Neuronal stem cell (in vitro differentiated cells): ENCODE data around the gene TMEM79.

ENCODE experiments used
- DNase-seq: peaks from one replicate; pipeline ENCODE4 v3.0.0-alpha.2; 2013; ENCODE audit warnings: low spot score
- H2AFZ ChIP-seq: one replicate; pipeline ENCODE4 v1.6.1; 2013; ENCODE audit warnings: mild to moderate bottlenecking, low read length, inconsistent platforms
- H2AK5ac ChIP-seq: 2 replicates; pipeline ENCODE4 v1.6.1; 2013; ENCODE audit warnings: low read depth, mild to moderate bottlenecking, inconsistent platforms, low read length, moderate library complexity, mixed read lengths
- H2BK120ac ChIP-seq: 2 replicates; pipeline ENCODE4 v1.6.1; 2013; ENCODE audit warnings: low read depth, mild to moderate bottlenecking, inconsistent platforms, low read length, moderate library complexity, mixed read lengths
- H2BK12ac ChIP-seq: one replicate; pipeline ENCODE4 v1.6.1; 2013; ENCODE audit warnings: low read length, inconsistent platforms
- H2BK15ac ChIP-seq: 2 replicates; pipeline ENCODE4 v1.6.1; 2013; ENCODE audit warnings: mild to moderate bottlenecking, low read length, inconsistent platforms, mixed read lengths
- H2BK5ac ChIP-seq: one replicate; pipeline ENCODE4 v1.6.1; 2013; ENCODE audit warnings: inconsistent platforms, mild to moderate bottlenecking, low read length, moderate library complexity
- H3K14ac ChIP-seq: one replicate; pipeline ENCODE4 v1.6.1; 2013; ENCODE audit warnings: low read length, inconsistent platforms
- H3K18ac ChIP-seq: 2 replicates; pipeline ENCODE4 v1.6.1; 2013; ENCODE audit warnings: low read length, inconsistent platforms
- H3K23ac ChIP-seq: 2 replicates; pipeline ENCODE4 v1.6.1; 2013; ENCODE audit warnings: low read depth, mild to moderate bottlenecking, mixed read lengths, low read length, inconsistent platforms; ENCODE audit not compliant: poor library complexity
- H3K27ac ChIP-seq: replicated peaks from 3 replicates; pipeline ENCODE4 v1.5.1; 2013; ENCODE audit warnings: low read length, inconsistent platforms
- H3K27me3 ChIP-seq, 3 experiments: 2 replicates each; pipeline ENCODE4 v1.6.1; 2013; ENCODE audit warnings: low read length in 3 of 3, mild to moderate bottlenecking in 2 of 3, inconsistent platforms in 1 of 3, low read depth in 1 of 3, mixed read lengths in 1 of 3, moderate library complexity in 1 of 3; ENCODE audit not compliant: control insufficient read depth in 3 of 3, insufficient read depth in 3 of 3
- H3K36me3 ChIP-seq, 2 donors: replicated peaks in 1 of 2; 2 replicates each; pipeline ENCODE4 v1.6.1; 2013; ENCODE audit warnings: low read length in 2 of 2; ENCODE audit not compliant: control insufficient read depth in 2 of 2, insufficient read depth in 2 of 2
- H3K4ac ChIP-seq: 2 replicates; pipeline ENCODE4 v1.6.1; 2013; ENCODE audit warnings: inconsistent platforms, mild to moderate bottlenecking, low read length, moderate library complexity
- H3K4me1 ChIP-seq, 2 donors: 1 replicate in 1 of 2; 2 replicates in 1 of 2; pipeline ENCODE4 v1.6.1; 2013; ENCODE audit warnings: low read length in 2 of 2, low read depth in 1 of 2; ENCODE audit not compliant: control insufficient read depth in 2 of 2, insufficient read depth in 1 of 2
- H3K4me2 ChIP-seq: one replicate; pipeline ENCODE4 v1.6.1; 2013; ENCODE audit warnings: mild to moderate bottlenecking, low read length, inconsistent platforms; ENCODE audit not compliant: insufficient read depth, poor library complexity, severe bottlenecking
- H3K4me3 ChIP-seq, 2 donors: 2 replicates each; pipeline ENCODE4 v1.5.1; 2013; ENCODE audit warnings: low read length in 2 of 2, mild to moderate bottlenecking in 2 of 2, inconsistent platforms in 1 of 2, moderate library complexity in 1 of 2
- H3K79me1 ChIP-seq: one replicate; pipeline ENCODE4 v1.6.1; 2013; ENCODE audit warnings: low read depth, mild to moderate bottlenecking, inconsistent platforms, low read length, moderate library complexity
- H3K9ac ChIP-seq: one replicate; pipeline ENCODE4 v1.6.1; 2013; ENCODE audit warnings: mild to moderate bottlenecking, low read depth, low read length, inconsistent platforms; ENCODE audit not compliant: poor library complexity
- H3K9me3 ChIP-seq, 2 donors: replicated peaks in 1 of 2; 2 replicates each; pipeline versions ENCODE3 to v1.6.1; 2013; ENCODE audit warnings: low read length in 2 of 2, mild to moderate bottlenecking in 2 of 2, inconsistent platforms in 1 of 2, low read depth in 1 of 2, mixed read lengths in 1 of 2, moderate library complexity in 1 of 2; ENCODE audit not compliant: control insufficient read depth in 2 of 2, insufficient read depth in 1 of 2
- H4K8ac ChIP-seq: one replicate; pipeline ENCODE4 v1.6.1; 2013; ENCODE audit warnings: low read depth, mild to moderate bottlenecking, inconsistent platforms, low read length, moderate library complexity
- H4K91ac ChIP-seq: one replicate; pipeline ENCODE4 v1.6.1; 2013; ENCODE audit warnings: low read length, low read depth, mild to moderate bottlenecking, inconsistent platforms; ENCODE audit not compliant: poor library complexity
- WGBS, 2 donors: extraction: QIAGEN DNeasy Blood & Tissue Kit; methylation state at CpG; one replicate each; pipeline ENCODE4 v1.1.7; 2013; ENCODE audit warnings: missing lambda C conversion rate in 2 of 2, mixed read lengths in 1 of 2; ENCODE audit not compliant: insufficient read length in 2 of 2, insufficient replicate concordance in 1 of 2; ENCODE audit errors: extremely low coverage in 2 of 2; 5-methylcytosine and 5-hydroxymethylcytosine counted together

TMEM79 gene

DNA sequence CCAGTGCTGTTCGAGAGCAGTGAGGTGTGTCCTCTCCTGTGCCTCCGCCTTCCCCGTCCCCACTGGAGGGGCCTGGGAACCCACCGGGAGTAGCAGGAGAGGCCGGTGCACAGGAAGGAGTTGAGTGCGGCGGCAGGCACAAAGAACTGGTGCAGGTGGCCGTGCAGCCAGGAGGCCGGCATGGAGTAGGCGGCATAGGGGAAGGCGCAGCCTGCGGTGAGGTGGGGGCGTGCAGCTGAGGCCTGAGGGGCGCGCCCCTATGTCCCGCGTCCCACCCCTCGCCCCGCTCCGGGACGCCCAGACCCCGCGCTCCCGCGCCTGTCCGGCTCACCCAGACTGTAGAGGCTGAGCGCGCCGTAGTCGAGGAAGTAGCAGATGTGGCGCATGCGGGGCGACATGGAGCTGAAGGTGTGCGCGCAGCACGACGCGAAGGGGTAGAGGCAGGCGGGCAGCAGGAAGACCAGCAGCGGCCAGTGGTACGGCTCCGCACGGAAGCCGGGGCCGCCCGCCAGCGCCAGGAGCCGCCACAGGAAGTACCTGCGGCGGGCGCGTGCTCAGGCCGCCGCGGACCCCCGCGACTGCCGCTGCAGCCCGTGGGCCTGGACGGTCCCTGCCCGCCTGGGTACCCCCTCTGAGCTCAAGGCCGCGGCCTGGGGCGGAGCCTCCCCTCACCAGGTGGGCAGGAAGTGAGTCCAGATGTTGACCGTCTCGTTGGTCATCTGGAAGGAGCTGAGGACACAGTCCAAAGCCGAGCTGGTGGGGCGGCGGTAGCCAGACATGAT is 38.5 kb upstream of the TMEM79 start:
- H3K14ac ChIP-seq = peak overlapping the region; percentile 86

DNA sequence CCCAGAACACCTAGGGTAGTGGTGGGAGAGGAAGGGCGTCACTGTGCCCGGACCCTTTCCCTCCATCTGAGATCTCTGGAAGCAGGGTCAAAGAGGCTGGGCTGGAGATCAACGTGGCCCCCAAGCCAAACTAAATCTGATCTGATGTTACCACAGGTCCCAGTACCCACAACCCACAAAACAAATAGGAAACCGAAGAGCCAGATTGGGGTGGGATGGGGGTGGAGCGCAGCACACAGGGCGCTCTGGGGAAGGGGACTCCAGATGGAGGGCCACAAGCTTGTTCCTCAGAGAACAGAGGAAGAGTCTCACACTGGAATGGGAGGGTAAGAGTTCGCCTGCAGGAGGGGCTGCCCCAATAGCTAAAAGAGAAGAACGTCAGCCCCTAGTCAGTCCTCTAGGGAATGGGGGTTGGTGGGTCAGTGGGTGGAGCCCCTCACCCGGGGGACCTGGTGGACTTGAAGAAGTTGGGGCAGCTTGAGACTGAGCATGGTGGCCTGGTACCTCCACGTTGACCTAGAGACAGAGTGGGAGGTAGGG is 37.8 kb upstream of the TMEM79 start:
- H2AK5ac ChIP-seq = peak overlapping the region; percentile 5
- no peak overlapping the region for H2AFZ ChIP-seq
- no peak overlapping the region for H3K4ac ChIP-seq
- H3K4me2 ChIP-seq = no peak overlapping the region
- WGBS, 2 donors = no CpG with 5 or more reads among the region's 10 CpGs
- no peaks in the 10 kb centered on the region for H3K27me3 ChIP-seq
- peak overlapping the region; percentile 75 for H3K23ac ChIP-seq
- peak overlapping the region; percentile 32 for H3K14ac ChIP-seq
- H3K27ac ChIP-seq = peak overlapping the region; percentile 48
- H3K18ac ChIP-seq = no peak overlapping the region
- no peak overlapping the region for H3K9ac ChIP-seq
- no peak overlapping the region for H3K4me3 ChIP-seq
- DNase-seq = no peak
- peaks cover 2 to 17% of the 10 kb centered on the region in 2 donors for H3K4me1 ChIP-seq
- peaks cover 3% of the 10 kb centered on the region for H3K79me1 ChIP-seq
- no peak overlapping the region for H2BK5ac ChIP-seq
- peaks cover 14 to 27% of the 10 kb centered on the region in 2 donors for H3K36me3 ChIP-seq
- H2BK120ac ChIP-seq = no peak overlapping the region
- H4K91ac ChIP-seq = no peak overlapping the region
- H4K8ac ChIP-seq = no peak overlapping the region
- no peaks in the 10 kb centered on the region for H3K9me3 ChIP-seq
- H2BK15ac ChIP-seq = no peak overlapping the region
- H2BK12ac ChIP-seq = no peak overlapping the region

More for the DNA sequence above, 38.5 kb upstream of the TMEM79 start:
- Histone ChIP-seq H4K91ac (no peak overlapping the region), H3K23ac (peak overlapping the region; percentile 90), H3K18ac (peak overlapping the region; percentile 40), H2BK120ac (no peak overlapping the region), H3K4me1 (peaks cover 2 to 17% of the 10 kb centered on the region in 2 donors), H3K79me1 (peaks cover 3% of the 10 kb centered on the region), H3K36me3 (peaks cover 10 to 20% of the 10 kb centered on the region in 2 donors), H3K4me3 (no peak overlapping the region), H3K4ac (no peak overlapping the region), H2BK12ac (no peak overlapping the region), H2AFZ (no peak overlapping the region), H2BK15ac (peak overlapping the region; percentile 46), H3K9me3 (no peaks in the 10 kb centered on the region), H3K9ac (peak overlapping the region; percentile 16), H3K27ac (no peak overlapping the region), H2AK5ac (no peak overlapping the region), H3K27me3 (no peaks in the 10 kb centered on the region), H3K4me2 (no peak overlapping the region), H2BK5ac (no peak overlapping the region), H4K8ac (no peak overlapping the region)
- no peak for DNase-seq
- no CpG with 5 or more reads among the region's 69 CpGs for WGBS, 2 donors

DNA sequence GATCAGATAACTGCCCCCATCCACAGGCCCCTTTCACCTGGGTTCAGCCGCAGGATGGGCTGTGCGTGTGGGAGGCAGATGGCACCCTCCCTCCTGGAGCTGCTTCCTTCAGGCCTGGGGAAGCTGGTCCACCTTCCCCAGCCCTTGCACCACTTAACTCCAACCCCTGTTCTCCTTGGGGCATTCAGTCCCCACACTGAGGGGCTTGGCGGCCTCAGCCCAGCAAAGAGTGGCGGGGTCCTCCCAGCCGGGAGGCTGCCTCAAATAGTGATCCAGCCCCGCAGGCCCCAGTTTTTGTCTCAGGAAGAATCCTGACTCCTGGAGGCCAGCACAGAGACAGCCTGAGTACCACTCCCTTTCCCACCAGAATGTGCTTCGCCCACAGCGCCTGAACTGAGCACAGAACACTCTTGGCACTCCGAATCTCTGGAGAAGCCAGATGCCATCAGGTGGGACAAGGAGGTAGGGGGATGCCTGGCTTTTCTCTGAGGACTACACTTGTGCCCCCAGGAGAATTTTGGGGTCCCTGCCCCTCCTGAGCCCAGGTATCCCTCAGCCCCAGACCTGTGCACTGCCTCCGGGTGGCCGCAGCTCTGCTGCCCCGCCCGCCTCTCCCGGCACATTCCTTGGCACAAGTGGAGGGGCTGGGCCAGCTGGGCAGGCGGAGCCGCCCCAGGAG is 37.2 kb upstream of the TMEM79 start:
- peaks cover 20 to 33% of the 10 kb centered on the region in 2 donors for H3K36me3 ChIP-seq
- H4K91ac ChIP-seq = peak overlapping the region; percentile 81
- no peak overlapping the region for H3K9ac ChIP-seq
- WGBS, 2 donors = no CpG with 5 or more reads among the region's 16 CpGs
- peak overlapping the region; percentile 32 for H3K14ac ChIP-seq
- no peak overlapping the region for H2AFZ ChIP-seq
- no peak overlapping the region for H3K4me3 ChIP-seq
- DNase-seq = no peak
- peaks cover 3% of the 10 kb centered on the region for H3K79me1 ChIP-seq
- no peak overlapping the region for H2BK15ac ChIP-seq
- H3K23ac ChIP-seq = peak overlapping the region; percentile 82
- peak overlapping the region; percentile 86 for H2BK12ac ChIP-seq
- peak overlapping the region; percentile 86 for H3K4ac ChIP-seq
- peaks cover 2 to 17% of the 10 kb centered on the region in 2 donors for H3K4me1 ChIP-seq
- H3K27ac ChIP-seq = peak overlapping the region; percentile 48
- H3K9me3 ChIP-seq = no peaks in the 10 kb centered on the region
- H3K18ac ChIP-seq = peak overlapping the region; percentile 93
- peak overlapping the region; percentile 100 for H2AK5ac ChIP-seq
- peak overlapping the region; percentile 57 for H4K8ac ChIP-seq
- no peaks in the 10 kb centered on the region for H3K27me3 ChIP-seq
- H3K4me2 ChIP-seq = no peak overlapping the region
- peak overlapping the region; percentile 89 for H2BK5ac ChIP-seq
- peak overlapping the region; percentile 98 for H2BK120ac ChIP-seq
